SU-DHL-6 (cell line): ENCODE data around the gene IL1RL1.

ENCODE experiments used
- EZH2phosphoT487 ChIP-seq: fragments of 200-600 bp; sonication (generic), shearing (Covaris generic); conservative IDR thresholded peaks from 2 replicates; pipeline ENCODE4 v1.6.1; 2018; ENCODE audit warnings: mild to moderate bottlenecking, antibody characterized with exemption, low read length, moderate library complexity, mixed read lengths
- TF ChIP-seq, protein P1 (sequence below): fragments of 200-600 bp; sonication (generic); IDR thresholded peaks from one replicate; pipeline ENCODE4 v1.5.1; 2017; ENCODE audit warnings: antibody characterized with exemption, mild to moderate bottlenecking, low read length, moderate library complexity; ENCODE audit not compliant: insufficient read depth, poor library complexity, severe bottlenecking

GRCh38 chr2:102276549-102277201 is 34.7 kb upstream of the IL1RL1 start:
- TF ChIP-seq, protein P1, sequence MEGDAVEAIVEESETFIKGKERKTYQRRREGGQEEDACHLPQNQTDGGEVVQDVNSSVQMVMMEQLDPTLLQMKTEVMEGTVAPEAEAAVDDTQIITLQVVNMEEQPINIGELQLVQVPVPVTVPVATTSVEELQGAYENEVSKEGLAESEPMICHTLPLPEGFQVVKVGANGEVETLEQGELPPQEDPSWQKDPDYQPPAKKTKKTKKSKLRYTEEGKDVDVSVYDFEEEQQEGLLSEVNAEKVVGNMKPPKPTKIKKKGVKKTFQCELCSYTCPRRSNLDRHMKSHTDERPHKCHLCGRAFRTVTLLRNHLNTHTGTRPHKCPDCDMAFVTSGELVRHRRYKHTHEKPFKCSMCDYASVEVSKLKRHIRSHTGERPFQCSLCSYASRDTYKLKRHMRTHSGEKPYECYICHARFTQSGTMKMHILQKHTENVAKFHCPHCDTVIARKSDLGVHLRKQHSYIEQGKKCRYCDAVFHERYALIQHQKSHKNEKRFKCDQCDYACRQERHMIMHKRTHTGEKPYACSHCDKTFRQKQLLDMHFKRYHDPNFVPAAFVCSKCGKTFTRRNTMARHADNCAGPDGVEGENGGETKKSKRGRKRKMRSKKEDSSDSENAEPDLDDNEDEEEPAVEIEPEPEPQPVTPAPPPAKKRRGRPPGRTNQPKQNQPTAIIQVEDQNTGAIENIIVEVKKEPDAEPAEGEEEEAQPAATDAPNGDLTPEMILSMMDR = no peak
- TF ChIP-seq EZH2phosphoT487 = no peak
